H1 (cell line): ENCODE data around the gene KLF5. TPM values are rescaled to one million over a fixed set of nuclear protein-coding genes. Genes with fewer than 3 reads are reported as not detected.

Experiments used
- CTCF ChIA-PET: fragments of 300-600 bp; sonication (Branson Sonifier 250); formaldehyde crosslinking; loops from one replicate; lab custom pipeline; 2021; ENCODE audit not compliant: partially characterized antibody; lab: Charles Lee
- POLR2A ChIA-PET: fragments of 300-600 bp; sonication (Branson Sonifier 250); formaldehyde crosslinking; loops from one replicate; lab custom pipeline; 2021; ENCODE audit warnings: inconsistent platforms; ENCODE audit not compliant: partially characterized antibody; lab: Charles Lee
- DNase-seq, 2 experiments: peaks; one replicate each; pipeline versions ENCODE4 v3.0.0 to v3.0.0-alpha.2; 2010 to 2022; ENCODE audit warnings: low spot score in 2 of 2, low read depth in 1 of 2, mixed read lengths in 1 of 2
- FAIRE-seq: peaks from 2 replicates; lab custom pipeline; 2011; peaks lifted over from hg19 to GRCh38; lab: Jason Lieb, UNC
- H2AFZ ChIP-seq: 2 replicates; pipeline ENCODE4 v1.8.1; 2012; ENCODE audit warnings: low read length, inconsistent platforms
- H2AK5ac ChIP-seq: 2 replicates; pipeline ENCODE4 v1.6.1; 2013; ENCODE audit warnings: low read depth, low read length
- H2BK120ac ChIP-seq: replicated peaks from 2 replicates; pipeline ENCODE3; 2013; ENCODE audit warnings: low read depth, low read length, inconsistent platforms
- H2BK12ac ChIP-seq: 2 replicates; pipeline ENCODE4 v1.6.1; 2013; ENCODE audit warnings: low read depth, low read length
- H2BK15ac ChIP-seq: 2 replicates; pipeline ENCODE4 v1.6.1; 2013; ENCODE audit warnings: low read length
- H2BK20ac ChIP-seq: 2 replicates; pipeline ENCODE4 v1.6.1; 2013; ENCODE audit warnings: low read length
- H2BK5ac ChIP-seq: 2 replicates; pipeline ENCODE4 v1.6.1; 2013; ENCODE audit warnings: low read depth, low read length
- H3K14ac ChIP-seq: 2 replicates; pipeline ENCODE4 v1.6.1; 2013; ENCODE audit warnings: inconsistent platforms; ENCODE audit not compliant: insufficient read length
- H3K18ac ChIP-seq: 2 replicates; pipeline ENCODE4 v1.6.1; 2013; ENCODE audit warnings: low read length; ENCODE audit errors: extremely low read depth
- H3K23ac ChIP-seq: 2 replicates; pipeline ENCODE4 v1.6.1; 2013; ENCODE audit warnings: inconsistent platforms; ENCODE audit not compliant: insufficient read length
- H3K23me2 ChIP-seq: 2 replicates; pipeline ENCODE4 v1.6.1; 2013; ENCODE audit warnings: low read depth, low read length
- H3K27ac ChIP-seq: 2 replicates; pipeline ENCODE4 v1.6.1; 2011; ENCODE audit warnings: low read depth, low read length, inconsistent platforms
- H3K27me3 ChIP-seq, 4 experiments: replicated peaks in 1 of 4; 1 replicate in 1 of 4; 2 replicates in 3 of 4; pipeline versions ENCODE4 v1.6.1 to v1.8.1; 2011 to 2013; ENCODE audit warnings: low read length in 3 of 4, mild to moderate bottlenecking in 3 of 4, inconsistent platforms in 2 of 4, mixed read lengths in 2 of 4, moderate library complexity in 1 of 4; ENCODE audit not compliant: control insufficient read depth in 3 of 4, insufficient read depth in 3 of 4; ENCODE audit errors: extremely low read depth in 1 of 4
- H3K36me3 ChIP-seq, 4 experiments: 2 replicates each; pipeline versions ENCODE4 v1.6.1 to v1.8.1; 2011 to 2013; ENCODE audit warnings: mild to moderate bottlenecking in 4 of 4, low read length in 3 of 4, moderate library complexity in 2 of 4, control low read depth in 1 of 4, inconsistent platforms in 1 of 4; ENCODE audit not compliant: insufficient read depth in 4 of 4, control insufficient read depth in 2 of 4
- H3K4ac ChIP-seq: replicated peaks from 2 replicates; pipeline ENCODE3; 2013; ENCODE audit warnings: low read length, low read depth, mixed read lengths, inconsistent platforms; ENCODE audit not compliant: insufficient read length
- H3K4me1 ChIP-seq, 4 experiments: replicated peaks in 1 of 4; 1 replicate in 1 of 4; 2 replicates in 3 of 4; pipeline versions ENCODE4 v1.6.1 to v1.8.1; 2011 to 2013; ENCODE audit warnings: low read length in 3 of 4, inconsistent platforms in 2 of 4, mixed read lengths in 1 of 4; ENCODE audit not compliant: insufficient read depth in 4 of 4, control insufficient read depth in 3 of 4
- H3K4me2 ChIP-seq, 2 experiments: 2 replicates each; pipeline versions ENCODE4 v1.6.1 to v1.8.1; 2011 to 2013; ENCODE audit warnings: low read depth in 2 of 2, low read length in 2 of 2, control low read depth in 1 of 2, inconsistent platforms in 1 of 2, mild to moderate bottlenecking in 1 of 2; ENCODE audit not compliant: insufficient read depth in 1 of 2
- H3K4me3 ChIP-seq, 4 experiments: fragments of 200-600, 300-600 bp in 1 of 4; sonication (generic), shearing (Covaris generic), sonication (Bioruptor Twin) in 1 of 4; 2 replicates each; pipeline versions ENCODE4 v1.5.1 to v1.8.1; 2011 to 2016; ENCODE audit warnings: low read length in 4 of 4, low read depth in 3 of 4, control low read depth in 2 of 4, inconsistent platforms in 2 of 4, mild to moderate bottlenecking in 2 of 4, mixed read lengths in 1 of 4, moderate library complexity in 1 of 4; ENCODE audit not compliant: insufficient read depth in 2 of 4; ENCODE audit errors: extremely low read depth in 1 of 4
- H3K56ac ChIP-seq: replicated peaks from 2 replicates; pipeline ENCODE3; 2013; ENCODE audit warnings: low read depth, mild to moderate bottlenecking, mixed read lengths, low read length, inconsistent platforms; ENCODE audit not compliant: insufficient read length
- H3K79me1 ChIP-seq: 2 replicates; pipeline ENCODE4 v1.6.1; 2013; ENCODE audit warnings: low read depth, low read length, control low read depth
- H3K79me2 ChIP-seq, 2 experiments: 2 replicates each; pipeline versions ENCODE4 v1.6.1 to v1.8.1; 2012 to 2013; ENCODE audit warnings: low read length in 2 of 2, mild to moderate bottlenecking in 2 of 2, inconsistent platforms in 1 of 2; ENCODE audit not compliant: insufficient read depth in 2 of 2, control insufficient read depth in 1 of 2
- H3K9ac ChIP-seq, 4 experiments: replicated peaks in 1 of 4; 1 replicate in 1 of 4; 2 replicates in 3 of 4; pipeline versions ENCODE4 v1.6.1 to v1.8.1; 2011 to 2013; ENCODE audit warnings: low read depth in 3 of 4, low read length in 3 of 4, control low read depth in 2 of 4, mild to moderate bottlenecking in 2 of 4, moderate library complexity in 2 of 4, inconsistent platforms in 1 of 4; ENCODE audit errors: extremely low read depth in 1 of 4
- H3K9me3 ChIP-seq, 2 experiments: 2 replicates each; pipeline versions ENCODE4 v1.6.1 to v1.8.1; 2012 to 2013; ENCODE audit warnings: mild to moderate bottlenecking in 2 of 2, moderate library complexity in 2 of 2, control low read depth in 1 of 2, inconsistent platforms in 1 of 2, low read depth in 1 of 2, low read length in 1 of 2, mixed read lengths in 1 of 2; ENCODE audit not compliant: insufficient read depth in 2 of 2
- H4K20me1 ChIP-seq, 2 experiments: replicated peaks in 1 of 2; 2 replicates each; pipeline versions ENCODE3 to v1.8.1; 2011 to 2013; ENCODE audit warnings: inconsistent platforms in 2 of 2, low read length in 2 of 2, mild to moderate bottlenecking in 1 of 2; ENCODE audit not compliant: insufficient read depth in 2 of 2, control insufficient read depth in 1 of 2
- H4K5ac ChIP-seq: 2 replicates; pipeline ENCODE4 v1.6.1; 2013; ENCODE audit warnings: low read length, low read depth, mixed read lengths, inconsistent platforms; ENCODE audit not compliant: insufficient read length
- H4K8ac ChIP-seq: 2 replicates; pipeline ENCODE4 v1.8.0; 2013; ENCODE audit warnings: mild to moderate bottlenecking, moderate library complexity, low read length, inconsistent platforms; ENCODE audit not compliant: insufficient read depth; ENCODE audit errors: extremely low read depth
- H4K91ac ChIP-seq: replicated peaks from 2 replicates; pipeline ENCODE3; 2013; ENCODE audit warnings: low read length, mixed read lengths, inconsistent platforms; ENCODE audit not compliant: insufficient read length
- CTCF ChIP-seq, 3 experiments: IDR thresholded peaks; 1 replicate in 2 of 3; 2 replicates in 1 of 3; pipeline versions ENCODE4 v1.5.1 to v1.6.1; 2011; ENCODE audit warnings: low read length in 3 of 3, mild to moderate bottlenecking in 3 of 3, inconsistent platforms in 2 of 3, low read depth in 1 of 3, moderate library complexity in 1 of 3; ENCODE audit not compliant: insufficient read depth in 1 of 3; ENCODE audit errors: control extremely low read depth in 1 of 3
- GABPA ChIP-seq: IDR thresholded peaks from 2 replicates; pipeline ENCODE4 v1.6.1; 2011; ENCODE audit warnings: mild to moderate bottlenecking, low read length, moderate library complexity, borderline replicate concordance; ENCODE audit not compliant: insufficient read depth
- MAX ChIP-seq: IDR thresholded peaks from 2 replicates; pipeline ENCODE4 v1.6.1; 2012; ENCODE audit warnings: inconsistent platforms
- PHF8 ChIP-seq: fragments of 200-600 bp; sonication (generic); conservative IDR thresholded peaks from 2 replicates; pipeline ENCODE4 v1.7.1; 2012; ENCODE audit warnings: low read depth, mild to moderate bottlenecking, inconsistent platforms, low read length, moderate library complexity
- RAD21 ChIP-seq, 2 experiments: IDR thresholded peaks in 1 of 2; conservative IDR thresholded peaks in 1 of 2; 2 replicates each; pipeline ENCODE4 v1.6.1; 2011; ENCODE audit warnings: low read depth in 2 of 2, low read length in 2 of 2, improper control_type of control experiment in 1 of 2, inconsistent platforms in 1 of 2, mild to moderate bottlenecking in 1 of 2, moderate library complexity in 1 of 2
- SIN3A ChIP-seq, 2 experiments: IDR thresholded peaks in 1 of 2; conservative IDR thresholded peaks in 1 of 2; 2 replicates each; pipeline ENCODE4 v1.6.1; 2011 to 2012; ENCODE audit warnings: low read length in 2 of 2, improper control_type of control experiment in 1 of 2, low read depth in 1 of 2, mild to moderate bottlenecking in 1 of 2
- WGBS, 2 experiments: shearing (Covaris generic) in 1 of 2; methylation state at CpG; one replicate each; pipeline versions ENCODE4 v1.1.6 to v1.1.7; 2013 to 2015; ENCODE audit warnings: low lambda C conversion rate in 2 of 2, mixed read lengths in 2 of 2, inconsistent platforms in 1 of 2, low coverage in 1 of 2, missing lambda C conversion rate in 1 of 2; ENCODE audit not compliant: insufficient replicate concordance in 2 of 2, insufficient coverage in 1 of 2, insufficient read length in 1 of 2; ENCODE audit errors: extremely low coverage in 1 of 2, missing lambda C conversion rate in 1 of 2; 5-methylcytosine and 5-hydroxymethylcytosine counted together
- polyA plus RNA-seq, 7 experiments: library from polyadenylated mRNA; depleted of rRNA in 3 of 7; stranded (reverse) in 5 of 7; unstranded in 2 of 7; fragments of >200 nt in 5 of 7; fragments of 200-250 nt in 2 of 7; gene quantifications; 1 replicate in 5 of 7; 2 replicates in 1 of 7; 4 replicates in 1 of 7; pipeline versions ENCODE4 v1.2.1 to v1.2.3, GENCODE V29; 2011 to 2013; ENCODE audit warnings: missing spikeins in 2 of 7, mixed read lengths in 2 of 7
- total RNA-seq: library from RNA; stranded (reverse); fragmentation: NEBNext Ultra II Directional; extraction: Animal tissue kit (Norgen Biotek cat#: 25700); gene quantifications from 2 replicates; pipeline ENCODE4 v1.2.1, GENCODE V29; 2021

The KLF5 gene
- total and polyA plus RNA-seq, 2 of the 8 experiments (the other 6 are each of a cell fraction or from before 2014, with no cell fraction given): 1.2 to 2.3 TPM

GRCh38 chr13:73059460-73060250, 850 bp downstream of the KLF5 start:
- Histone ChIP-seq H2AK5ac (no peak overlapping the region), H4K8ac (no peak overlapping the region), H3K18ac (no peak overlapping the region), H2BK120ac (no peak overlapping the region), H2BK12ac (no peak overlapping the region; the same call in 1 of the 2 replicates), H3K27me3 (peaks cover 14 to 55% (median 37%) of the 10 kb centered on the region in 4 experiments), H3K79me2 (no peaks in the 10 kb centered on the region), H3K9ac (peak overlapping the region in 3 of 4 experiments; percentile 54 to 80 (median 67); a peak in 6 of 7 replicates), H3K23ac (no peak overlapping the region), H3K4ac (no peak overlapping the region), H3K4me1 (peaks cover 0 to 13% (median under 1%) of the 10 kb centered on the region in 4 experiments; a peak in 5 of 7 replicates), H3K56ac (no peak overlapping the region), H3K4me2 (peak overlapping the region; percentile 90 to 94), H2BK5ac (no peak overlapping the region; the same call in 1 of the 2 replicates), H3K9me3 (no peaks in the 10 kb centered on the region), H3K4me3 (peak overlapping the region; percentile 53 to 78 (median 58)), H3K14ac (no peak overlapping the region), H2BK15ac (no peak overlapping the region), H3K36me3 (no peaks in the 10 kb centered on the region), H4K91ac (no peak overlapping the region), H3K23me2 (peaks cover 3% of the 10 kb centered on the region), H4K20me1 (peaks cover 0 to 4% of the 10 kb centered on the region in 2 experiments), H3K27ac (no peak overlapping the region), H2AFZ (0 out of 2 replicates have a peak overlapping the region, but pooled peaks have one; percentile 45), H3K79me1 (0 out of 2 replicates have a peak, but pooled peaks cover 2% of the 10 kb centered on the region), H4K5ac (no peak overlapping the region), H2BK20ac (no peak overlapping the region)
- CTCF ChIA-PET: interaction anchor here (0.7 to 2.5 kb wide), 10 partner anchors 12 to 412 kb away, joined by 3 to 17 read pairs (median 3); no protein-coding TSS in a partner anchor
- FAIRE-seq (no peak), DNase-seq (no peak)
- WGBS, 2 experiments: 2% methylated on average over 28 of the region's 68 CpGs; no CpG with 5 or more reads in 1 of the 2 experiments
- TF ChIP-seq CTCF (IDR thresholded peaks at IDR 0.05; ENCODE audit: control extremely low read depth in 1 of 3, insufficient read depth in 1 of 3, low read depth in 1 of 3, low read length in 3 of 3) (peak; percentile 30 to 38 (median 31)), MAX (peak; percentile 18; the same call in 1 of the 2 replicates), SIN3A (conservative IDR thresholded peaks at IDR 0.05 in 1 of 2, IDR thresholded peaks at IDR 0.05 in 1 of 2; ENCODE audit: low read depth in 1 of 2, low read length in 2 of 2) (0 out of 4 replicates have a peak, but pooled peaks of 1 of the 2 experiments have one; percentile 19), PHF8 (no peak), RAD21 (IDR thresholded peaks at IDR 0.05 in 1 of 2, conservative IDR thresholded peaks at IDR 0.05 in 1 of 2; ENCODE audit: low read depth in 2 of 2, low read length in 2 of 2) (peak; percentile 54 to 66; a peak in 3 of 4 replicates), GABPA (0 out of 2 replicates have a peak, but pooled peaks have one; percentile 29)
- POLR2A ChIA-PET: interaction anchor here (0.6 to 1.6 kb wide), 6 partner anchors 13 to 104 kb away, joined by 3 to 8 read pairs (median 5); no protein-coding TSS in a partner anchor
